Adipose tissue (tissue), 3 donors: ENCODE measurements around the gene RASA3. TPM values are rescaled to one million over a fixed set of nuclear protein-coding genes. Genes with fewer than 3 reads are reported as not detected.
"Not testable (repeated sequence)": the region's sequence is repeated elsewhere in the genome, so short reads cannot be mapped to it uniquely, and the experiment has no call there.

ENCODE experiments used
- H3K27ac ChIP-seq: one replicate; pipeline ENCODE4 v1.5.1; 2013; ENCODE audit warnings: low read depth, low read length
- WGBS, 3 donors: extraction: QIAGEN DNeasy Blood & Tissue Kit; methylation state at CpG; one replicate each; pipeline ENCODE4 v1.1.7; 2013; 5-methylcytosine and 5-hydroxymethylcytosine counted together
- polyA plus RNA-seq, 3 donors: library from polyadenylated mRNA; stranded (reverse); fragments of 200-250 nt; gene quantifications; one replicate each; pipeline ENCODE4 v1.2.3, GENCODE V29; 2013
- donor health status: healthy with polysubstance abuse.
- donor health status: Bipolar disorder and iron deficiency.
- donor health status: healthy.

The RASA3 gene
- polyA plus RNA-seq, 3 donors = 14.8 to 62.0 (median 20.9) TPM

GRCh38 chr13:114108141-114108761 lies 24.2 kb downstream of the RASA3 start:
- WGBS, 3 donors = 94 to 95% (median 94%) methylated on average over 29 to 33 of the region's 33 CpGs
- no peak overlapping the region for H3K27ac ChIP-seq

DNA sequence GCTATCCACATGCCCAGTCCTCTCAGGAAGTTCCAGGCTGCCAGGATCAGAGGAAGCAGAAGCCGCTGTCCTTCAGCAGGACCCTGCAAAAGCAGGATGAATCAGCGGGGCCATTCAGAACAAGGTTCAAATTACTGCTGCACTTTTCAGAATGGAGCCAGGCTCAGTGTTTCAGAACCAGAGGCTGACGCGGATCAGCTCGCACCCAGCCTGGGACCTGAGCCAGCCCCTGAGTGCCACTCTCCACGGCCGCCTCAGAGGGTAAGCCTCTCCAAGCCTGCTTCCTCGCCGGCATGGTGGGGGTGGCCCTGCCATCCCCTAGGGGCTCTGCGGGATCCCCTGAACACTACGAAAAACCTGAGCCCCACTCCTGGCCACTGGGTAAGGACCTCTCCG lies 24.7 kb downstream of the RASA3 start:
- WGBS, 3 donors = 59 to 86% (median 76%) methylated on average over 12 of the region's 12 CpGs
- no peak overlapping the region for H3K27ac ChIP-seq

GRCh38 chr13:114106991-114107685 lies 25.3 kb downstream of the RASA3 start:
- no peak overlapping the region for H3K27ac ChIP-seq
- WGBS, 3 donors = 82 to 90% (median 86%) methylated on average over 27 of the region's 27 CpGs

GRCh38 chr13:114106526-114106925 lies 25.9 kb downstream of the RASA3 start:
- H3K27ac ChIP-seq = no peak overlapping the region
- 96 to 97% (median 96%) methylated on average over 9 of the region's 9 CpGs for WGBS, 3 donors

GRCh38 chr13:114105521-114106225 lies 26.8 kb downstream of the RASA3 start:
- no peak overlapping the region for H3K27ac ChIP-seq
- WGBS, 3 donors = 75 to 85% (median 79%) methylated on average over 30 of the region's 30 CpGs

GRCh38 chr13:114104655-114105520 lies 27.5 kb downstream of the RASA3 start:
- H3K27ac ChIP-seq = no peak overlapping the region
- WGBS, 3 donors = 85 to 89% (median 88%) methylated on average over 22 to 24 of the region's 24 CpGs

- no peak overlapping the region for H3K27ac ChIP-seq
These were observed 28.4 kb downstream of the RASA3 start for GRCh38 chr13:114103801-114104654.

DNA sequence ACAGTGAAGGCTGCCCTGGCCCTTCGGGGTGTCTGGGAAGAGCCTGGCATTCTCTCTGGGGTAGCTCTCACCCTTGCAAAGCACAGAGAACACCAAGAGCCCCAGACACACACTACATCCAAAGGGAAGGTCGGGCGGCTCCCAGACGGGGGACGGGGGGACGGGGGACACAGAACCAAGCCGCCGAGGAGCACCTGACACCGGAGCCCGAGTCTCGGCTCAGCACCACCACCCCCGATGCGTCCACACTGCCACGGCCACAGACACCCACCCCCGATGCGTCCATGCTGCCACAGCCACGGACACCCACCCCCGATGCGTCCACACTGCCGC lies 29.2 kb downstream of the RASA3 start:
- 98 to 99% (median 98%) methylated on average over 13 to 14 of the region's 20 CpGs for WGBS, 3 donors
- not testable (repeated sequence) for H3K27ac ChIP-seq

More at GRCh38 chr13:114103801-114104654, 28.4 kb downstream of the RASA3 start:
- WGBS, 3 donors = 90 to 94% (median 93%) methylated on average over 31 to 60 of the region's 62 CpGs

- no peak overlapping the region for H3K27ac ChIP-seq
- WGBS, 3 donors = 91 to 94% (median 92%) methylated on average over 25 to 29 of the region's 29 CpGs
These were observed 29.7 kb downstream of the RASA3 start for GRCh38 chr13:114102521-114103288.

DNA sequence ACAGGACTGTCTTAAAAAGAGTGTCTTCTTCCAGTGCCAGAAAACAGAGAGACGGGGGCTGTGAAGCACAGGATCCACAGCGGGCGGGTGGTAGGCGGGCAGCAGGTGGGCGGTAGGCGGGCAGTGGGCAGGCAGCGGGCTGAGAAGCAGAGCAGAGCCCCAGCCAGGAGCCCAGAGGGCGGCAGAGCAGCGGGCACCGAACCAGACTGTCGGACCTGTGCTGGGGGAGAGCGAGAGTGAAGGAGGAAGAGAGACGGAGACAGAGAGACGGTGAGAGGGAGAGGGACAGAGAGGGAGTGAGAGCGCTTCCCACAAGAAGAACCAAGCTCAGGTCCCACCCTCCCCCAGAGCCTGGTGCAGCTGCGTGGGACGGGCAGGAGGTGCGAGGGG lies 30.3 kb downstream of the RASA3 start:
- H3K27ac ChIP-seq = no peak overlapping the region
- WGBS, 3 donors = 93 to 95% (median 93%) methylated on average over 15 to 18 of the region's 18 CpGs

DNA sequence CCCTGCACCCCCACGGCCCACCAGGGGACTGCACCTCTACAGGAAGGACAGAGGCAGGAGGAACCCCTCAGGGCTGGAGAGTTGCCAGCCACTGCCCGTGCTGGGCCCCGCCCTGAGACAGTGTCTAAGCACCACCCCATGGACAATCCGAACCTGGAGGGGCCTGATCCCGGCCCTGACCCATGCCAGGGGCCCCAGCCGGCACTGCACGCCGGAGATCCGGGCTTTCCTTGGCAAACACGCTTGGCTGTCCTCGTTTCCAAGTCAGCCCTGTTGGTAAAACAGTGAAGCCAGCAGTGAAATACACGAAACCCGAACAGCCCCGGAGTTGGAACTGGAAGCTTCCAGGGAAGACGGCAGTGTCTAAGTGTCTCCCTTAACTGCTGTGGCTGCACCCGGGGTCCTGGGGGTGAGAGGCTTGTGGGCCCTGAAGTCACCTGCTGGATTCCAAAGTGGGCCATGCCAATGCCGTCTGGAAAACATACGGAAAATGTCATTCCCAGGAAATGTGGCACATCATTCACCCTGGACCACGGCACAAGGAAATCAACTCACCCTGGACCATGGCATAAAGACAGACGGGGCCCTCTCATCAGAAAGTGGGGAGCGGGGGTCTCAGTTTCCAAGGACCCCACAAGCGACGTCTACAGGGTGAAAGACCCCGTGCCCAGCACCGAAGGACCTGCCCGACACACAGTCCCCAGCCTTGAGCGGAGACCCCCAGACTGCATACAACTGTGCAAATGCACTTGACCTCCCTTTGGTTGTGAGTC lies 30.9 kb downstream of the RASA3 start:
- H3K27ac ChIP-seq = no peak overlapping the region
- WGBS, 3 donors = 69 to 79% (median 78%) methylated on average over 27 of the region's 27 CpGs

GRCh38 chr13:114100446-114101357 lies 31.7 kb downstream of the RASA3 start:
- WGBS, 3 donors = 58 to 81% (median 77%) methylated on average over 29 of the region's 29 CpGs
- H3K27ac ChIP-seq = no peak overlapping the region

DNA sequence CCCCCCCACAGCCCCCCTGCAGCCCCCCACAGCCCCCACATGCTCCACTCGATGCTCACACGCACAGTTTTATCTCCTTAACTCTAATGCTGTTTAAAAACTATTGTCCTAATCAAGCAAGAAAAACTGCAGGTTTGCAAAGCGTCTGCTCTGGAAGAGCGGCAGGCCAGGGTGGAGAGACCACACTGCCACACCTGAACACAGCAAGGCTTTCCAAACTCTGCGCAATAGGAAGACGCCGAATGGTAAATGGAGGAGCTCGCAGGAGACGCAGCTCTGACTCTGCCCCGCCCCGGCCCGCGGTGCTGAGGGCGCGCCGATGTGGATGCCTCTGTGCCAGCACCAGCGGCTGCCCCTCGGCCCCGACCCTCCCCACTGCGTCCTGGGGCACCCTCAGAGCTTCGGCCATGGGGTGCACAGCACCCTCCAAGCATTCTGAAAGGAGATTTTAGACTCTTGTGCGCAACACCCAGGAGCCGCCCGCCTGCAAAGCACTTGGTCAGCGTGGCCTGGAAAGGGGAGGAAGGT lies 32.4 kb downstream of the RASA3 start:
- 70 to 77% (median 76%) methylated on average over 25 of the region's 25 CpGs for WGBS, 3 donors
- no peak overlapping the region for H3K27ac ChIP-seq

DNA sequence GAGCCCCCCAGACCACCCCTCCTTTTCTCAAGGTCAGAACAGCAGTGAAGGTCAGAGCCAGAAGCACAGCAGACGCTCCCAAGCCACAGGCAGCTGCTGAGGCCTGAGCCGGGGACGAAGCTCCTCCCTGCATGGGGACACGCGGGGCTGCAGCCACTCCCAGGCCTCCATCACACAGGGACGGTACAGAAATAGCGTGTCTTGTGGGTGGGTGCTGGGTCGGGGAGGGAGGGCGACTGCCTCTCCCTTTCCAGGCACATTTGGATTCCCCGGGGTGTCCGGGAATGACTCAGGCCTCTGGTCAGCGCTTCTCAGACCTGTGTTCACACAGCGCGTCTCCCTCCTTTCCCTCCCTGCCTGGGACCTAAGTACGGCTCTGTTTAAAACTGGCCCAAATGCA lies 33.2 kb downstream of the RASA3 start:
- 12 to 66% (median 47%) methylated on average over 5 to 15 of the region's 15 CpGs for WGBS, 3 donors
- no peak overlapping the region for H3K27ac ChIP-seq

- 59 to 74% (median 67%) methylated on average over 8 to 11 of the region's 14 CpGs for WGBS, 3 donors
- peak overlapping the region; percentile 51 for H3K27ac ChIP-seq
These were observed 33.8 kb downstream of the RASA3 start for GRCh38 chr13:114098689-114099056.
